Measurements from ENCODE around the gene RNF220.
A peak's percentile ranks its signal among the peaks of the same experiment; 100 is the strongest.
"Not testable (repeated sequence)": the region's sequence is repeated elsewhere in the genome, so short reads cannot be mapped to it uniquely, and the experiment has no call there.

The RNF220 gene

GRCh38 chr1:44684525-44684924 is 279.5 kb downstream of the RNF220 start:
- no peak for DNase-seq

- no peak for DNase-seq
Measured at GRCh38 chr1:44685218-44685617, 280.2 kb downstream of the RNF220 start.

DNA sequence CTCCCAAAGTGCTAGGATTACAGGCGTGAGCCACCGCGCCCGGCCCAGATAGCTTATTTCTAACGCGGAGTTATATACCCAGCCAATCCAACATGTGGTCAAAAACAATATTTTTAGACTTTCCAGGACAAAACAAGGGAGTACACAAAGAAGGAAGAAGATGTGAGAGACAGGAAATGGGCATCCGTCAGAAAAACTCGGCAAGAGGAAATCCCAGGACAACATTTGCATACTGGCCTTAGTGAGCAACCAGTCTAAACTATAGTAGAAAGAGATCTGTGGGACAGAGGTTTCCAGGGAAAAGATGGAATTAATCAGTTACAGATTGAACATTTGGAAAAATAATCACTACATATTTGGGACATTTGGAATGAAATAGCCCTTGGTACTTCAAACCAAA is 280.8 kb downstream of the RNF220 start:
- no peak for DNase-seq

- DNase-seq = no peak
Measured at GRCh38 chr1:44688760-44689446, 283.8 kb downstream of the RNF220 start.

DNA sequence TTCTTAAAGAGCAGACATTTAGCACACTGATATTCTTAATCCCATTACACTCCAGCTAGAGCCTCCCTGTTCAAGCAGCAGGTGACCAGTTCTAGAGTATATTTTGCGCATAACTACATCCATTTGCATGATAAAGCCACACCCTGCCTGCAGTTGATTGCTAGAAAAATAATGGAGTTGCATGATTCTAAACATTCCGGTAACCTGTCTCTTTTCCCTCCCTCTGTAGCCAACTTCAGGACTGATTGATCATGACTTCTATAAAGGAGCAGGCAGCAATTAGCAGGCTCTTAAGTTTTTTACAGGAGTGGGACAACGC is 284.4 kb downstream of the RNF220 start:
- DNase-seq = no peak

DNA sequence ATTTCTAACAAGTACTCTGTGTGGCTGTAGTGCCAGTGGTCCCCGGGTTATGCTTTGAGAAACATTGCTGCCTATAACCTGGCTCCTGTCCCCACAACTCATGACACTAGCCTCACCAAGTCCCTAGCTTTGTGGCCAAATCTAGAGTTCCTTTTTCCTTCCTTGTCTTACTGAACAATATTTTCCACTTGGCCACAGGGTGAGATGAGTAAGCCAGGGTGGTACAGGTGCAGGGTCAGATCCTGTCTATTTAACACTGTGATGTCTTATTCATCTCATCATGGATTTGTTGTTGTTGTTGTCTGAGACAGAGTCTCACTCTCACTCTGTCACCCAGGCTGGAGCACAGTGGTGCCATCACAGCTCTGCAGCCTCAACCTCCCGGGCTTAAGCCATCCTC is 288.1 kb downstream of the RNF220 start:
- no peak for DNase-seq

- DNase-seq = no peak
Measured at GRCh38 chr1:44693900-44694299, 288.8 kb downstream of the RNF220 start.

DNA sequence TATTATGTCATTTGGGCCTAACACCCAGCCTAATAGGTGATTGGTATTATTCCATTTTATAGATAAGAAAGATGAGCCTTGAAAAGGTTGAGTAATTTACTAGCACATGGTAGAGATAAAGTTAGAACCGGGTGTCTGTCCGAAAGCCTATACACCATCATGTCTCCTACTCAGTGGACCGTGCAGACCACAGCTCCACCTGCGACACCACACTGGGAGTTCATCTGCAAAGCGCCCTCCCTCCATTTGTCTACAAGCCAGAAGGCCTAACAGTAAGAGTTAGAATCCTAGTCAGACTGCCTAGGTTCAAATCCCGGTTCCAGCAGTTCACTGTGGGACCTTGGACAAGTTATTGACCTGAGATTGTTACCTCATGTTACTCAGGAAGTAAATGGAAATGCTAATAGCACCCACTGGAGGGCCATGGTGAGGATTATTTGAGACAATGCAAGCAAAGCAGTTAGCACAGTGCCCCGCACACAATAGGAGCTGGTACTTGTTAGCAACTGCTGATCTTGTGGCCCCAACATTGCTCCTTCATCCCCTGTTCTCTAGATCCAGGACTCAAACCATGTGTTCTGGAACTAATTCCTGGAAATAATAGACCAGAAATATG is 289.9 kb downstream of the RNF220 start:
- DNase-seq = no peak

- no peak for DNase-seq
Measured at GRCh38 chr1:44695671-44696070, 290.6 kb downstream of the RNF220 start.

DNA sequence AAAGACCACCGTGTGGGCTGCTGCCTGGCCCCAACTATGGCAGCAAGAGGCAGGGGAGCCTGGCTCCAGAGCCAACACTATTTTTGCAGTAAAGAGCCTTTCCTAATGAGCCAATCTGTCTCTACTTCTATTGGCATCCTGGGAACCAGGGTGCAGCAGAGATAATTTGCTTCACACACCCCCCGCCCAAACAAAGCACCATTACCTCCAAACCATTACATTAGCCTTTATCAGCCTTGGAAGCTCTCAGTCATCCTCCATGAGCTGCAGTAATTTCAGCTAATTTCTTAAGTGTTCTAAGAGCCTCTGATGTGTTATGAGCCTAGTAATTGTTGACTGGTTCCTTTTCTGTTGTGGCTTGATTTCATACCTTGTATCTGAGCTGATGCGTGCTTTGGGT is 291.0 kb downstream of the RNF220 start:
- no peak for DNase-seq

- peak; percentile 42 for DNase-seq
Measured at GRCh38 chr1:44696789-44697345, 291.8 kb downstream of the RNF220 start.

- DNase-seq = no peak
Measured at GRCh38 chr1:44698138-44698537, 293.1 kb downstream of the RNF220 start.

GRCh38 chr1:44699375-44699774 is 294.3 kb downstream of the RNF220 start:
- DNase-seq = not testable (repeated sequence)

- DNase-seq = no peak
Measured at GRCh38 chr1:44700573-44700972, 295.5 kb downstream of the RNF220 start.

- DNase-seq = no peak
Measured at GRCh38 chr1:44701141-44701573, 296.1 kb downstream of the RNF220 start.
